ENCODE results near the gene STUB1. TPM values are rescaled to one million over a fixed set of nuclear protein-coding genes. Genes with fewer than 3 reads are reported as not detected.

Gene STUB1
- total RNA-seq, 1 experiment from 2014 or later, result 111 TPM

- TF ChIP-seq REST (IDR thresholded peaks at IDR 0.05; ENCODE audit: low read depth), result no peak
- TF ChIP-seq ZFX (IDR thresholded peaks at IDR 0.05), result no peak
- no peak for TF ChIP-seq CEBPB (IDR thresholded peaks at IDR 0.05; ENCODE audit: low read depth)
Observed at GRCh38 chr16:694863-695354, 14.7 kb downstream of the STUB1 start (continued).

GRCh38 chr16:695355-696089 lies 15.3 kb downstream of the STUB1 start:
- no peak for DNase-seq (ENCODE audit: low read depth, low spot score)
- peak overlapping the region; percentile 64 for H3K9ac ChIP-seq (ENCODE audit: low read length)
- TF ChIP-seq SP1 (IDR thresholded peaks at IDR 0.05; ENCODE audit: low read depth), result peak; percentile 41; the same call in 1 of the 2 replicates
- TF ChIP-seq POLR2AphosphoS5 (IDR thresholded peaks at IDR 0.05; ENCODE audit: low read depth, low read length), result peak; percentile 55
- no peak for TF ChIP-seq SRF (IDR thresholded peaks at IDR 0.05; ENCODE audit: low read depth)
- peak; percentile 80; the same call in 1 of the 2 replicates for TF ChIP-seq CBX3 (IDR thresholded peaks at IDR 0.05; ENCODE audit: low read depth)
- peak; percentile 96 for TF ChIP-seq MAX (IDR thresholded peaks at IDR 0.05)
- peak; percentile 59 for TF ChIP-seq YY1 (IDR thresholded peaks at IDR 0.05; ENCODE audit: extremely low read depth, insufficient replicate concordance, low read depth, low read length)
- no peak for TF ChIP-seq JUND (IDR thresholded peaks at IDR 0.05)
- no peak for TF ChIP-seq CEBPB (IDR thresholded peaks at IDR 0.05; ENCODE audit: low read depth)
- peak; percentile 12 for TF ChIP-seq POLR2A (IDR thresholded peaks at IDR 0.05; ENCODE audit: borderline replicate concordance, extremely low read depth, insufficient read depth, insufficient read length)
- no peak for TF ChIP-seq FOSL1 (IDR thresholded peaks at IDR 0.05; ENCODE audit: low read depth)
- peak; percentile 13 for TF ChIP-seq TCF7L2 (IDR thresholded peaks at IDR 0.05; ENCODE audit: borderline replicate concordance, extremely low read depth, insufficient read depth, insufficient read length)
- peak; percentile 84; the same call in 1 of the 2 replicates for TF ChIP-seq ZFX (IDR thresholded peaks at IDR 0.05)

More at GRCh38 chr16:695355-696089, 15.3 kb downstream of the STUB1 start:
- Histone ChIP-seq H3K4me1 (ENCODE audit: control insufficient read depth in 1 of 2, insufficient read depth in 2 of 2, low read length in 2 of 2) (peaks cover 10 to 31% of the 10 kb centered on the region in 2 experiments), H3K27ac (ENCODE audit: low read depth, low read length) (peak overlapping the region; percentile 96), H3K27me3 (ENCODE audit: insufficient read depth, low read length) (no peaks in the 10 kb centered on the region), H3K9me3 (ENCODE audit: control insufficient read depth in 1 of 2, insufficient read depth in 1 of 2, low read depth in 1 of 2, low read length in 2 of 2) (no peaks in the 10 kb centered on the region), H3K4me2 (ENCODE audit: low read length) (peak overlapping the region; percentile 88), H3K79me2 (ENCODE audit: insufficient read depth, low read length) (peaks cover 4% of the 10 kb centered on the region; the same call in 1 of the 2 replicates), H3K9me2 (ENCODE audit: insufficient read depth) (no peaks in the 10 kb centered on the region), H3K36me3 (ENCODE audit: control insufficient read depth in 1 of 2, insufficient read depth in 2 of 2, low read length in 2 of 2) (no peaks in the 10 kb centered on the region), H3K4me3 (replicated peaks in 1 of 2; ENCODE audit: low read depth in 1 of 2, low read length in 2 of 2) (peak overlapping the region; percentile 46 to 58), H2AFZ (ENCODE audit: low read depth, low read length, poor library complexity, severe bottlenecking) (no peak overlapping the region), H4K20me1 (ENCODE audit: insufficient read depth) (no peaks in the 10 kb centered on the region)
- BruUV-seq (replicated peaks), result no TSS peak
- ChIA-PET CTCF (interaction anchor here (1.0 to 1.6 kb wide), 5 partner anchors 9 to 408 kb away, joined by 3 to 6 read pairs (median 3); partner anchors contain the start of genes ANTKMT and FBXL16), POLR2A (interaction anchor here (1.0 to 1.6 kb wide), 3 partner anchors 11 to 26 kb away, joined by 3 to 5 read pairs (median 3); partner anchors contain the start of genes ANTKMT and JMJD8), RAD21 (ENCODE audit: low non-redundant PET in 1 of 2, low total read pairs in 2 of 2, uncharacterized antibody in 2 of 2, unreplicated experiment in 2 of 2) (no interaction called here)
- intact Hi-C loops (cut with micrococcal nuclease), result no loop called here
- ATAC-seq, result peak; percentile 74
